GM18861 (cell line): Measurements from ENCODE around the gene ZP3.
"Not testable (repeated sequence)": the region's sequence is repeated elsewhere in the genome, so short reads cannot be mapped to it uniquely, and the experiment has no call there.

Source experiments
- ATAC-seq: cut with Tn5 transposase; IDR thresholded peaks from one replicate; pipeline ENCODE4 v1.9.1; 2021; ENCODE audit not compliant: unreplicated experiment

ZP3 gene

DNA sequence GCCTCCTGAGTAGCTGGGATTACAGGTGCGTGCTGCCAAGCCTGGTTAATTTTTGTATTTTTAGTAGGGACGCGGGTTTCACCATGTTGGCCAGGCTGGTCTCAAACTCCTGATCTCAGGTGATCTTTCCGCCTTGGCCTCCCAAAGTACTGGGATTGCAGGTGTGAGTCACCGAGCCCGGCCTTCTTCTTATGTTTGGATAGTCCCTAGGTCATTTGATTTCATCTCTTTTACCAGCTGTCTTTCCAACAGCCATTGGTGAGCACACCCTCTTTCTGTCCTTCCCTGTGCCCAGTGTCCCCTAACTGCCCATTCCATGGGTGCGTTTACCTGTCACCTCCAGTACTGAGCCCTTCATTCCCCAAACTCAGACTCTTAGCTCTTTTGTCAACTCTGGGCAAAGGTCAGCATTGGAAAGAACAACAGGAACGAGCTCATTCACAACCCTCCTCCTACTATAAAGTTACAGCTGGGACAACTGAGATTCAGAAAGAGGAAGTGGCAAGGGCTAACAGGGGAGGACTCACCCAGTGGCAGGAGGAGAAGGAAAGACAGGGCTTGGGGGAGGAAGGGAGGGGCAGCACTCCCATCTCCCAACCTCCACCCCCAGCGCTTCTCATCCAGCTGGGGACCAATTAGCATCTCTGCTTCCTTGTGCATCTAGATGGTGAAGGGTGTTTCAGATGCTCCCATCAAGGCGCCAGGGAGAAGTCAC is 20.8 kb upstream of the ZP3 start:
- no peak for ATAC-seq

- no peak for ATAC-seq
Observed at GRCh38 chr7:76405738-76406137, 19.0 kb upstream of the ZP3 start.

GRCh38 chr7:76407718-76408117 is 17.0 kb upstream of the ZP3 start:
- no peak for ATAC-seq

- no peak for ATAC-seq
Observed at GRCh38 chr7:76408121-76408560, 16.6 kb upstream of the ZP3 start.

DNA sequence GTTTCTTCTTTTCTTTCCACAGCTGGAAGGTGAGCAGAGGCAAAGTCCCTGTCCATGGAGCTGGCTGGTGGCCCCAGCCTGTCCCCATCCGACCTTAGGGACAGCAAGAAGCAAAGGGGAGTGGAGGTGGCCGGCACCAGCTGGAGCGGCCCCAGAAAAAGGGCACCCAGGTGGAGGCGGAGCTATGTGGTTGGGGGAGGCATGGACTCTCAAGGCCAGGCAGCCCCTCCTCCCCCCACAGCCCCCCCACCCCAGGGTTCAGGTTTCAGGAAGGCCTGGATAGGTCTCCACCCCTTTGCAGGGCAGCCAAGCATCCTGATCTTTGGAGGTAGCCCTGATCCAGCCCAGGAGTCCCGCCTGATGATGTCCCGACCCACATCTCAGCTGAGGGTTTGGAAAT is 15.2 kb upstream of the ZP3 start, which contains the start of gene SSC4D:
Gene SSC4D (minus strand): TSS at position 161 of the 400 bp plus-strand sequence. CDS start 5,258 bp downstream, outside the sequence.
- no peak for ATAC-seq

DNA sequence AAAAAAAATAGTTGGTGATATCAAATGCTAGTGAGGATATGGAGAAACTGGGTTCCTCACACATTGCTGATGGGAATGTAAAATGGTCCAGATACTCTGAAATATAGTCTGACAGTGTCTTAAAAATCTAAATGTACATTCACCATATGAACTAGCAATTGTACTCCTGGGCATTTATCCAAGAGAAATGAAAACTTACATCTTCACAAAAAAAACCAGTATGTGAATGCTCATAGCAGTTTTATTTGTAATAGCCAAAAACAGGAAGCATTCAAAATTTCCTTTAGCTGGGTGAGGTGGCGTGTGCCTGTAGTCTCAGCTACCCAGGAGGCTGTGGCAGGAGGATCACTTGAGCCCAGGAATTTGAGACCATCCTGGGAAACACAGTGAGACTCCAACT is 13.1 kb upstream of the ZP3 start:
- no peak for ATAC-seq

DNA sequence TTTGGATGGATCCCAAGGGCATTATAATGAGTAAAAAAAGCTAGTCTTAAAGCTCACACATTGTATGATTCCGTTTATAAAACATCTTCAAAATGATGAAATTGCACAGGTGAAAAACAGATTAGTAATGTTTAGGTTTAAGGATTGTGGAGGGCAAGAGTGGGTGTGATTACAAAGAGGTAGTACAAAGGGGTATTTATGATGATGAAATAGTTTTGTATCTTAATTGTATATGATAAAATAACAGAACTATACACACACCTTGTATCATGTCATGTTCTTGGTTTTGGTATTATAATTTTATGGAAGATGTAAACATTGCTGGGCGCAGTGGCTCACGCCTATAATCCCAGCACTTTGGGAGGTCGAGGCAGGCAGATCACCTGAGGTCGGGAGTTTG is 12.5 kb upstream of the ZP3 start:
- ATAC-seq = no peak

- ATAC-seq = not testable (repeated sequence)
Observed at GRCh38 chr7:76417654-76418310, 7.0 kb upstream of the ZP3 start.

DNA sequence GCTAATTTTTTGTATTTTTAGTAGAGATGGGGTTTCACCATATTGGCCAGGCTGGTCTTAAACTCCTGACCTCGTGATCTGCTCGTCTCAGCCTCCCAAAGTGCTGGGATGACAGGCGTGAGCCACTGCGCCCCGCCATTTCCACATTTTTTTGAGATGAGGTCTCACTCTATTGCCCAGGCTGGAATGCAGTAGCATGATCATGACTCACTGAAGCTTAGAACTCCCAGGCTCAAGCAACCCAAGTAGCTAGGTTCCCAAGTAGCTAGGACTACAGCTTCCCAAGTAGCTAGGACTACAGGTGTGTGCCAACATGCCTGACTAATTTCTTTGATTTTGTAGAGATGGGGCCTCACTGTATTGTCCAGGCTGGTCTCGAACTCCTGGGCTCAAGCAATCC is 3.7 kb upstream of the ZP3 start:
- not testable (repeated sequence) for ATAC-seq

DNA sequence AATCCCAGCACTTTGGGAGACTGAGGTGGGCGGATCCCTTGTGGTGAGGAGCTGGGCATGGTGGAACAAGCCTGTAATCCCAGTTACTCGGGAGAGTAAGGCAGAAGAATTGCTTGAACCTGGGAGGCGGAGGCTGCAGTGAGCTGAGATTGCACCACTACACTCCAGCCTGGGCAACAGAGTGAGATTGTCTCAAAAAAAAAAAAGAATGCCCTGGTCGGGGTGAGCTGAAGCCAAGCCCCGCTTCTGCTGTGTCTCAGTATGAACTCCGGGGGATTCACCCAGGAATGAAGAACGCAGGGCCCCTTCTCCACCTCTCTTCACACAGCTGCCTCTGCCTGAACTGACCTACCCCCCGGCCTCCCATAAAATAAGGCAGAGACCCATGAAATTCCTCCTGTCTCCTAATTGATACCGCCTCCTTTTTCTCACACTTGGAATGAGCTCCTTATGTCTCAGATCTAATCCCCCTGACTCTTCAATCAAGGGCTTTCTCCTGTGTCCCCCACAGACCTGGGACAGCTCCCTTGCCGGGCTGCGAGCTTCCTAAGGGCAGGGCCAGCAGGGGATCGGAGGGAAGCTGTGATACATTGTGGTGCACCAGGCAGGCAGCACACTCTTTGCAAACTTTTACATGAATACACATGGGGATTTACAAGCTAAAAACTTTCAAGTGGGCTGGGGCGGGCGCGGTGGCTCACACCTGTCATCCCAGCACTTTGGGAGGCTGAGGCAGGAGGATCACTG is 911 bp upstream of the ZP3 start:
- no peak for ATAC-seq

DNA sequence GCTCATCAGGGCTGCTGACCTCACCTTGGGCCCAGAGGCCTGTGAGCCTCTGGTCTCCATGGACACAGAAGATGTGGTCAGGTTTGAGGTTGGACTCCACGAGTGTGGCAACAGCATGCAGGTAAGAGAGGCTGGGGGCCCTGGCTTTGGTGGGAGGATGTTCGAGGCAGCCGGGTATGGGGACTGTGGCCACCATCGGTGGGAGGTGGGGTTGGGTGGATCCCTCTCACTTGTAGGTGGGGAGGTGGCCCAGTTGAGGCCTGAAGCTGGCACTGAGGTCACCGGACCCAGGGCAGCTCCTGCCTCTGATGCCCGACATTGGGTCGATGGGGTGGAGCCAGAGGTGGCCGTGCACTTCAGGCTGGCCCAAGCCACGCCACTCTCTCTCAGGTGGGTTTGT is 406 bp downstream of the ZP3 start:
- ATAC-seq = no peak

- not testable (repeated sequence) for ATAC-seq
Observed at GRCh38 chr7:76425558-76425957, 808 bp downstream of the ZP3 start.

GRCh38 chr7:76426246-76426645 is 1.5 kb downstream of the ZP3 start:
- no peak for ATAC-seq

GRCh38 chr7:76427635-76428034 is 2.9 kb downstream of the ZP3 start:
- no peak for ATAC-seq

DNA sequence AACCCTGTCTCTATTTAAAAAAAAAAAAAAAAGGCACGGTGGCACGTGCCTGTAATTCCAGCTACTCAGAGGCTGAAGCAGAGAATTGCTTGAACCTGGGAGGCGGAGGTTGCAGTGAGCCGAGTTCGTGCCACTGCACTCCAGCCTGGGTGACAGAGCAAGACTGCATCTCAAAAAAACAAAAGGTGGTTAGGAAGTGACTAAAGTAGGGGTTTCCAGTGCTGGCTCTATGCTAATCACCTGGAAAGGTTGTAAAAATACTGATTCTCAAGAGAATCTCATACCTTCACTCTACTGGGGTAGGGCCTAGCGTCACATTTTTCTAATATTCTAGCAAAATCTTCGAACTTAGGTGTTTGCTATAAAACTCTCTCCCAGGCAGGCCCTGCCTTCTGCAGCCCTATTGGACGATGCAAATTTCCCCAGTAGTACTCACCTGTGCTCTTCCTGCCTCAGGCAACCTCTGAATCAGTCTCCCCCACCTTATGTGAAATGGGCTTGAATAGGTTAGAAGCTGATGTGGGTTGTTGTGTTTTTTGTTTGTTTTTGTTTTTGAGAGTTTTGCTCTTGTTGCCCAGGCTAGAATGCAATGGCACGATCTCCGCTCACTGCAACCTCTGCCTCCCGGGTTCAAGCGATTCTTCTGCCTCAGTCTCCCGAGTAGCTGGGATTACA is 3.5 kb downstream of the ZP3 start:
- no peak for ATAC-seq

DNA sequence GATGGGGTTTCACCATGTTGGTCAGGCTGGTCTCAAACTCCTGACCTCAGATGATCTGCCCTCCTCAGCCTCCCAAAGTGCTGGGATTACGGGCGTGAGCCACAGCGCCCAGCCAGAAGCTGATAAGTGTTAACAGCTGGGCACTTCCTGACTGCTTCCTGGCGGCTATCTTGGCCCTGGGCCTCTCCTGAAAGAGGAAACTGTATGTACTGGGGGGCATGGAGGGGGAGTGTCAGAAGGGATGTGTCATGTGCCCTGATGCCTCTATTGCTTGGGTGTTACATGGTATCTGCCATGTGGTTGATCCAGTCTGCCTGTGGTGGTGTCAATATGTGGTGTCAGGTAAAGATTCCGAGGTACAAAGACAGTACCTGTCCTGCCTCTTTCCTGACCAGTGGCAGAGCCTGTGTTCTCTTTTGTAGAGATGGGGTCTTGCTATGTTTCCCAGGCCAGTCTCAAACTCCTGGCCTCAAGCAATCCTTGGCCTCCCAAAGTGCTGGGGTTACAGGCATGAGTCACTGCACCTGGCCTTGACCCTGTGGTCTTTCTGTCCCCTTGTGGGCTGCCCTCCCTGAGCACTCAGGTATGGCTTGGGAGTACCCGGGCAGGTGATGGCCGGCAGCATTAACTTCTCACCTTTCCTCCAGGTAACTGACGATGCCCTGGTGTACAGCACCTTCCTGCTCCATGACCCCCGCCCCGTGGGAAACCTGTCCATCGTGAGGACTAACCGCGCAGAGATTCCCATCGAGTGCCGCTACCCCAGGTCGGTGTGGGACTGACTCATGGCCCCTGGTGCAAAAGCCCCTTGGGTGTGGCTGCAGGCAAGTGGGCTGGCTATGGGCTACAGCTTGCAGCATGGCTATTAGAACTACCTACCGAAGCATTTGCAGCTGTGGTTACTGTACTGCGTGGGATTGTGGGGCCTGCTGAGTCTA is 4.4 kb downstream of the ZP3 start:
- ATAC-seq = no peak

DNA sequence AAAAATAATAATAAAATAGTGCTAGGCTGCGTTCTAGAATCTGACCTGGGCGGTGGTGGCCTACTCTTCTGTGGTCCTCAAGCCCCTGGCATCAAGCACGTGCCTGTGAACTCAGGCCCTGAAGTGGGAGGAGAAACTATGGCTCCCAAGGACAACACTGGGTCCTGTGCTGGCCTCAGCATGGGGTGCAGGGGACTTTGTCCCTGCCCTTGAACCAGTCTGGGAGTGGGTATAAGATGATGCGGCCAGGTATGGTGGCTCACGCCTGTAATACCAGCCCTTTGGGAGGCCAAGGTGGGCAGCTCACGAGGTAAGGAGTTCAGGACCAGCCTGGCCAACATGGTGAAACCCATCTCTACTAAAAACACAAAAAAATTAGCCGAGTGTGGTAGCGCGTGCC is 5.5 kb downstream of the ZP3 start:
- ATAC-seq = no peak

GRCh38 chr7:76430836-76431235 is 6.1 kb downstream of the ZP3 start:
- ATAC-seq = no peak

DNA sequence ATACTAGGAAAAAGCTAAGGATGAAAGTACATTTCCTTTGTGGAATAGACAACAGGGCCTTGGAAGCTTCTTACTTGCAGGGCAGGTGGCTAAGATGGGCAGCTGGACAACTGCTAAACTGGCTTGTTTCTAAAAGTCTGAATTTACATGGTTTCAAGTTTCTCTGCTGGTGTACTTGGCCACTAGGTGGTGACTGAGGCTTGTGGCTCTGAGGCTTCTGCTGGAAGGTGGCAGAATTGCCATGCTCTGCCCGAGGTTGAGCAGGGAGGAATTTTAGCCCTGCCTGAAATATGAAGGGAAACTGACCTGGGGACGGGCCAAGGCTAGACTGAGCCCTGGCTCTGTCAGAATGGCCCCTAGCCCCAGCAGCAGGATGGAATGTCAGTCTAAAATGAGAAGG is 13.1 kb downstream of the ZP3 start:
- peak; percentile 86 for ATAC-seq
